Thymus (tissue), 11 donors: ENCODE measurements around the gene ZNF469. TPM values are rescaled to one million over a fixed set of nuclear protein-coding genes. Genes with fewer than 3 reads are reported as not detected.
A peak's percentile ranks its signal among the peaks of the same experiment; 100 is the strongest.

Source experiments
- DNase-seq, 9 donors: peaks; one replicate each; pipeline ENCODE4 v3.0.0-alpha.2; 2013; ENCODE audit warnings: low spot score in 9 of 9, low read depth in 6 of 9, missing footprints in 1 of 9
- H3K27ac ChIP-seq, 2 donors: one replicate each; pipeline ENCODE4 v1.5.1; 2013; ENCODE audit warnings: control low read depth in 1 of 2, low read depth in 1 of 2, low read length in 1 of 2, mild to moderate bottlenecking in 1 of 2, moderate library complexity in 1 of 2
- H3K27me3 ChIP-seq, 2 donors: one replicate each; pipeline ENCODE4 v1.5.1; 2013; ENCODE audit warnings: low read length in 1 of 2; ENCODE audit not compliant: control insufficient read depth in 2 of 2, insufficient read depth in 1 of 2
- H3K36me3 ChIP-seq, 2 donors: one replicate each; pipeline ENCODE4 v1.5.1; 2013; ENCODE audit warnings: low read length in 1 of 2, mild to moderate bottlenecking in 1 of 2, moderate library complexity in 1 of 2; ENCODE audit not compliant: control insufficient read depth in 2 of 2, insufficient read depth in 2 of 2
- H3K4me1 ChIP-seq, 2 donors: one replicate each; pipeline ENCODE4 v1.5.1; 2013; ENCODE audit warnings: low read length in 2 of 2; ENCODE audit not compliant: control insufficient read depth in 2 of 2, insufficient read depth in 2 of 2
- H3K4me3 ChIP-seq, 2 donors: one replicate each; pipeline ENCODE4 v1.5.1; 2013; ENCODE audit warnings: low read length in 2 of 2, control low read depth in 1 of 2, mild to moderate bottlenecking in 1 of 2
- H3K9me3 ChIP-seq, 2 donors: one replicate each; pipeline ENCODE4 v1.5.1; 2013; ENCODE audit warnings: low read length in 1 of 2, mild to moderate bottlenecking in 1 of 2; ENCODE audit not compliant: control insufficient read depth in 2 of 2, insufficient read depth in 1 of 2
- WGBS: extraction: QIAGEN DNeasy Blood & Tissue Kit; methylation state at CpG from one replicate; pipeline ENCODE4 v1.1.7; 2013; 5-methylcytosine and 5-hydroxymethylcytosine counted together
- polyA plus RNA-seq: library from polyadenylated mRNA; stranded (reverse); fragments of 200-250 nt; gene quantifications from one replicate; pipeline ENCODE4 v1.2.3, GENCODE V29; 2013
- total RNA-seq: library from RNA; stranded (reverse); fragments of 120-200 nt; gene quantifications from one replicate; pipeline ENCODE4 v1.2.4, GENCODE V29; 2013
- donor health status: healthy.

ZNF469 gene
- total and polyA plus RNA-seq, 2 donors = 0.61 to 0.87 TPM

- DNase-seq = no peak
- Histone ChIP-seq H3K36me3 (no peaks in the 10 kb centered on the region), H3K4me1 (peaks cover 0 to 4% of the 10 kb centered on the region in 2 donors), H3K27me3 (no peaks in the 10 kb centered on the region), H3K4me3 (no peak overlapping the region), H3K9me3 (peaks cover 0 to 5% of the 10 kb centered on the region in 2 donors), H3K27ac (no peak overlapping the region)
- 83% methylated on average over 24 of the region's 24 CpGs for WGBS
Observed at GRCh38 chr16:88402551-88403240, 19.9 kb downstream of the ZNF469 start.

GRCh38 chr16:88403794-88404581 is 21.2 kb downstream of the ZNF469 start:
- no peak overlapping the region for H3K27ac ChIP-seq
- no peak for DNase-seq
- H3K4me3 ChIP-seq = no peak overlapping the region
- H3K27me3 ChIP-seq = no peaks in the 10 kb centered on the region
- no peaks in the 10 kb centered on the region for H3K36me3 ChIP-seq
- H3K9me3 ChIP-seq = no peaks in the 10 kb centered on the region
- peaks cover 0 to 4% of the 10 kb centered on the region in 2 donors for H3K4me1 ChIP-seq
- 93% methylated on average over 22 of the region's 22 CpGs for WGBS

DNA sequence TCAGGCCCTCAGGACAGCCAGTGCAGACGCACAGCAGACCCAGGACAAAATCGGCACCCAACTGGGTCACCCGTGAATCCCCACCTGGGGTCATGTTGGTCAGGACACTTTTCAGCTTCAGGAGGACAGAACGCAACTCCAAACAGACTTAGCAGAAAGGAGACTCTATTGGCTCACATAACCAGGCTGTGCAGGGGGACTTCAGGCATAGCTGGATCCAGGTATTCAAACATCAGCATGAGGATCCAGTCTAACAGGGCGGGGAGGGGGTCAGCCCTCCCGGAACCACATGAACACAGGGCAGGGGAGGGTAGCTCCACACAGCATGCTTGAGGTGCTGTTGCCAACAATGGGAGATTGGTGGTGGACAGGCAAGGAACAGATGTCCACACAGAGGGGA is 22.0 kb downstream of the ZNF469 start:
- H3K9me3 ChIP-seq = no peaks in the 10 kb centered on the region
- DNase-seq = no peak
- peaks cover 0 to 4% of the 10 kb centered on the region in 2 donors for H3K4me1 ChIP-seq
- no peaks in the 10 kb centered on the region for H3K27me3 ChIP-seq
- H3K36me3 ChIP-seq = no peaks in the 10 kb centered on the region
- 97% methylated on average over 6 of the region's 6 CpGs for WGBS
- no peak overlapping the region for H3K27ac ChIP-seq
- no peak overlapping the region for H3K4me3 ChIP-seq

DNA sequence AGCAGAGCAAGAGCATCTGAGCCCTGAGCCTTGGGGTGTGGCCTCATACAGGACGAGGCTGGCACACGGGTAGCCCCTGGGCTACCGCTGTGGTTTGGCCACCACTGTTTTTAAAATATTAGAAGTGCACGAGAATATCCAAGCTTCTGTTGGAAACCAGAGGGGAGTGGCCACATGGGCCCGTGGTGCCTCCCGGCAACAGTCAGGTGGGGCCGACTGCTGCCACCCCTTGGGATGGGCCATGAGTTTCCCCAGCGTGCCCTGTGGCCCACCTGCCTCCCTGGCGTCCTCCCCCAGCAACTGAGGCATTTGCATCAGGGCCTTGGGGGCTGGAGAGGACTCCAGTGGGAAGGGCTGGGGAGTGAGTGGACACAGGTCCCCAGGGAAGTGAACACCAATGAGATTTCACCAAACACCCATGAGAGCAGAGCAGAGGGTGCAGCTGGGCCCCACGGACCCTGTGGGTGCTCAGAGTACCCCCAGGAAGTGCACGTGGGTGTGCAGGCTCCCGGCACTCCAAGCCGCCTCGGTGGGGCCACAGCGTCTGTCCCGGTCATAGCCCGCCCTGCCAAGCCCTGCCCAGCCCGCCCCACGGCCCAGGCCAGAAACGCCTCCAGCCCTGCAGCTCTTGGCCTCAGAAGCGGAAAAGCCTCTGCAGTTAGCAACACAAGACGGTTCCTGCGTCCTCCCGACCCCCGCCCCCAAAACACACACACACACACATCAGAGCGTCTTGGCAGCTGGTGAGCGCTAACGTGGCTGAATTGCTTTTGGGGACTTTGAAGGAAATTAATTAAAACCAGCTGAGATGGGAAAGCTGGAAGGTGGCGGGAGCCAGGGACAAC is 22.7 kb downstream of the ZNF469 start:
- Histone ChIP-seq H3K9me3 (no peaks in the 10 kb centered on the region), H3K27me3 (no peaks in the 10 kb centered on the region), H3K36me3 (no peaks in the 10 kb centered on the region), H3K4me3 (no peak overlapping the region), H3K4me1 (peaks cover 0 to 4% of the 10 kb centered on the region in 2 donors), H3K27ac (no peak overlapping the region)
- 90% methylated on average over 29 of the region's 29 CpGs for WGBS
- DNase-seq = no peak

DNA sequence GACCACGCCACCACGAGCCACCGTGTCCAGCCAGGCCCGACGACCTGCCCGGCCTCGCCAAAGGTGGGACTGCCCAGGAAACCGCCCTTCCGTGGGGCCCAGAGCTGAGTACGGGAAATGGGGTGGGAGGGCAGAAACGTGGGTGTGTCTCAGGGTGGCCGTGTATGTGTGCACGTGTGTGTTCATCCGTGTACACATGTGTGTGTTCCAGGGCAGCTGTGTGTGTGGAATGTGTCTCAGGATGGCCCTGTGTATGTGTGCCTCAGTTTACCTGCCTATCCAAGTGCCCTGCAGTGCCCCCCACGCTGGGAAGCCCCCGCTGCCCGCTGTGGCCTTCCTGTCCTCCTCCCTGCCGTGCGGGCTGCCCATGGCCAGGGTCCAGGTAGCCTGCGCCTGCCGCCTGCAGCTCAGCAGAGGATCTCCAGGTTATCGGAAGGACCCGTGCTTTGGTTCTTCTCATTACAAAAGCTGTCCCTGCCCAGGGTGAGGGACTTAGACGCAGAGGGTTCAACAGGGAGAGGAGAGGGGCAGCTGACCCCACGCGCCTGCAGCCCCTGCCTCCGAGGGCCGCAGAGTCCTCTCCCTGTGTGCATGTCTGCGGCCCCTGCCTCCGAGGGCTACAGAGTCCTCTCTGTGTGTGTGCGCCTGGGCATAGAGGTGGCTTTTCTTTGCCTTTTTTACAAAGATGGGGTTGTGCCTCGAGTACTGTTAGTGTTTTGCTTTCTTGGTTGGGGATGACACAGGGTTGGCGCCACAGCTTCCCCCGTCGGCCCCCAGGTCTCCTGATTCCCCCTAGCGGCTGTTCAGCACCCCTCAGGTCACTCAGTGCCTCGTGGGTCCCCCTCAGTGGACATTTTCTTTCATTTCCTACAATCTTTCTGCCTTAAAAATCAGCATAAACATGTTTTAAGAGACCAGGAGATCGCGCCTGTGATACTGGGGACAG is 23.6 kb downstream of the ZNF469 start:
- Histone ChIP-seq H3K9me3 (no peaks in the 10 kb centered on the region), H3K36me3 (no peaks in the 10 kb centered on the region), H3K27me3 (no peaks in the 10 kb centered on the region), H3K4me3 (no peak overlapping the region), H3K27ac (no peak overlapping the region), H3K4me1 (peaks cover 0 to 4% of the 10 kb centered on the region in 2 donors)
- DNase-seq = no peak
- 91% methylated on average over 39 of the region's 39 CpGs for WGBS

- peaks cover 0 to 4% of the 10 kb centered on the region in 2 donors for H3K4me1 ChIP-seq
- no peaks in the 10 kb centered on the region for H3K9me3 ChIP-seq
- H3K36me3 ChIP-seq = no peaks in the 10 kb centered on the region
- H3K4me3 ChIP-seq = no peak overlapping the region
- H3K27ac ChIP-seq = no peak overlapping the region
- 97% methylated on average over 20 of the region's 20 CpGs for WGBS
- no peaks in the 10 kb centered on the region for H3K27me3 ChIP-seq
- DNase-seq = no peak
Observed at GRCh38 chr16:88407042-88407420, 24.3 kb downstream of the ZNF469 start.

DNA sequence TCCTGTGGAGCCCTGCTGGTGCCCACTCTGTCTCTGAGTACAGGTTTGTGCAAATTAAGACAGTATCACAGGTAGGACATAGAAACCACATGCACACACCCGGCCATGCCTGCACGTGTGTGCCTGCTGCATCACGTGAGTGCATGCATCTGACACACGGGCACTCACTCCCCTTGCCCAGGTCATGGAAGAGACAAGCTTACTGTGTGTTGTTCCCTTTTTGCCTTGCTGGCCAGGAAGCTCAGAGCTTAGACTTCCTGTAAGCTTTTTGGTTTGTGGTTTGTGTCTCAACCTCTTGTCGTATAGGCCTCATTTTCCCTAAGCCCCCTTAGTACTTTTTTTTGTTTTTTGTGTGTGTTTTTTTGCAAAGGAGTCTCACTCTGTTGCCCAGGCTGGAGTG is 25.0 kb downstream of the ZNF469 start:
- H3K4me3 ChIP-seq = no peak overlapping the region
- H3K27me3 ChIP-seq = no peaks in the 10 kb centered on the region
- H3K9me3 ChIP-seq = no peaks in the 10 kb centered on the region
- WGBS = 17% methylated on average over 5 of the region's 5 CpGs
- no peaks in the 10 kb centered on the region for H3K36me3 ChIP-seq
- H3K27ac ChIP-seq = no peak overlapping the region
- peak in 1 of 9 donors; percentile 26 for DNase-seq
- H3K4me1 ChIP-seq = peaks cover 0 to 4% of the 10 kb centered on the region in 2 donors

- no peaks in the 10 kb centered on the region for H3K9me3 ChIP-seq
- no peak overlapping the region for H3K4me3 ChIP-seq
- no peak overlapping the region for H3K27ac ChIP-seq
- H3K36me3 ChIP-seq = no peaks in the 10 kb centered on the region
- no peaks in the 10 kb centered on the region for H3K27me3 ChIP-seq
- H3K4me1 ChIP-seq = peaks cover 0 to 4% of the 10 kb centered on the region in 2 donors
- no peak for DNase-seq
- WGBS = 93% methylated on average over 15 of the region's 15 CpGs
Observed at GRCh38 chr16:88408561-88409142, 25.9 kb downstream of the ZNF469 start.
